Activated CD8-positive, alpha-beta T cell treated with anti-CD3 and anti-CD28 coated beads, Interleukin-2, amount 10 ng/mL, durations not matched to agents 7 days and 5 days (primary cell): ENCODE data around the gene WSCD2. TPM values are rescaled to one million over a fixed set of nuclear protein-coding genes. Genes with fewer than 3 reads are reported as not detected.

Source experiments
- ATAC-seq: fragments of 150-1000 bp; cut with Tn5 transposase; one replicate; pipeline ENCODE4 v1.10.0; 2021; ENCODE audit warnings: moderate library complexity
- CTCF ChIA-PET: fragments of 350-600 bp; sonication (Branson Sonifier 250); formaldehyde crosslinking; loops from one replicate; lab custom pipeline; 2021; ENCODE audit warnings: antibody characterized with exemption; lab: Charles Lee
- POLR2A ChIA-PET: fragments of 350-600 bp; sonication (Branson Sonifier 250); formaldehyde crosslinking; loops from one replicate; lab custom pipeline; 2021; ENCODE audit warnings: antibody characterized with exemption; lab: Charles Lee
- DNase-seq: peaks from one replicate; pipeline ENCODE4 v3.0.0-alpha.2; 2020
- H3K27ac Mint-ChIP-seq: one replicate; pipeline ENCODE4 v1.8.0; 2021; ENCODE audit warnings: mild to moderate bottlenecking, mixed read lengths
- H3K27me3 Mint-ChIP-seq: one replicate; pipeline ENCODE4 v1.8.0; 2021; ENCODE audit warnings: low read depth, mixed read lengths
- H3K36me3 Mint-ChIP-seq: one replicate; pipeline ENCODE4 v1.8.0; 2021; ENCODE audit warnings: low read depth, mixed read lengths
- H3K4me1 Mint-ChIP-seq: one replicate; pipeline ENCODE4 v1.8.0; 2021; ENCODE audit warnings: low read depth, mixed read lengths
- H3K4me3 Mint-ChIP-seq: one replicate; pipeline ENCODE4 v1.8.0; 2021; ENCODE audit warnings: mild to moderate bottlenecking, mixed read lengths
- H3K9me3 Mint-ChIP-seq: one replicate; pipeline ENCODE4 v1.8.0; 2022; ENCODE audit warnings: mixed read lengths; ENCODE audit not compliant: insufficient read depth
- total RNA-seq, 2 experiments: library from RNA; stranded (reverse); gene quantifications; one replicate each; pipeline ENCODE4 v1.2.3, GENCODE V29; 2021

The WSCD2 gene
- total RNA-seq, 2 experiments from 2014 or later, result not detected

GRCh38 chr12:108231909-108232434 lies 102.9 kb downstream of the WSCD2 start:
- Mint-ChIP-seq H3K27me3 (peaks cover 24% of the 10 kb centered on the region), H3K4me3 (no peak overlapping the region), H3K36me3 (no peaks in the 10 kb centered on the region), H3K9me3 (no peaks in the 10 kb centered on the region), H3K4me1 (no peaks in the 10 kb centered on the region), H3K27ac (no peak overlapping the region)
- ATAC-seq, result no peak
- DNase-seq, result no peak
- ChIA-PET CTCF (no interaction called here), POLR2A (no interaction called here)

- peaks cover 27% of the 10 kb centered on the region for H3K27me3 Mint-ChIP-seq
- ATAC-seq (no peak), DNase-seq (no peak)
- H3K27ac Mint-ChIP-seq, result no peak overlapping the region
- no peaks in the 10 kb centered on the region for H3K4me1 Mint-ChIP-seq
- CTCF ChIA-PET, result no interaction called here
- POLR2A ChIA-PET, result no interaction called here
- no peak overlapping the region for H3K4me3 Mint-ChIP-seq
- no peaks in the 10 kb centered on the region for H3K36me3 Mint-ChIP-seq
- H3K9me3 Mint-ChIP-seq, result no peaks in the 10 kb centered on the region
These were observed 103.5 kb downstream of the WSCD2 start for GRCh38 chr12:108232565-108232964.

GRCh38 chr12:108234158-108234557 lies 105.1 kb downstream of the WSCD2 start:
- H3K27me3 Mint-ChIP-seq, result peaks cover 25% of the 10 kb centered on the region
- no peaks in the 10 kb centered on the region for H3K4me1 Mint-ChIP-seq
- ATAC-seq (no peak), DNase-seq (no peak)
- no peaks in the 10 kb centered on the region for H3K36me3 Mint-ChIP-seq
- POLR2A ChIA-PET, result no interaction called here
- no peaks in the 10 kb centered on the region for H3K9me3 Mint-ChIP-seq
- no peak overlapping the region for H3K4me3 Mint-ChIP-seq
- no peak overlapping the region for H3K27ac Mint-ChIP-seq
- CTCF ChIA-PET, result interaction anchor here (0.6 to 1.3 kb wide), 3 partner anchors 223 to 278 kb away, joined by 3 to 6 read pairs (median 4); no protein-coding TSS in a partner anchor

GRCh38 chr12:108235197-108235984 lies 106.3 kb downstream of the WSCD2 start:
- no peaks in the 10 kb centered on the region for H3K36me3 Mint-ChIP-seq
- CTCF ChIA-PET, result no interaction called here
- POLR2A ChIA-PET, result no interaction called here

GRCh38 chr12:108235985-108236263 lies 106.8 kb downstream of the WSCD2 start:
- CTCF ChIA-PET, result no interaction called here
- H3K4me1 Mint-ChIP-seq, result peaks cover 2% of the 10 kb centered on the region
- no peaks in the 10 kb centered on the region for H3K9me3 Mint-ChIP-seq
- no peaks in the 10 kb centered on the region for H3K36me3 Mint-ChIP-seq
- peaks cover 18% of the 10 kb centered on the region for H3K27me3 Mint-ChIP-seq
- POLR2A ChIA-PET, result no interaction called here
- no peak overlapping the region for H3K27ac Mint-ChIP-seq
- ATAC-seq (no peak), DNase-seq (no peak)
- no peak overlapping the region for H3K4me3 Mint-ChIP-seq

More at GRCh38 chr12:108235197-108235984, 106.3 kb downstream of the WSCD2 start:
- ATAC-seq (no peak), DNase-seq (no peak)
- H3K27ac Mint-ChIP-seq, result no peak overlapping the region
- no peak overlapping the region for H3K4me3 Mint-ChIP-seq
- peaks cover 2% of the 10 kb centered on the region for H3K4me1 Mint-ChIP-seq
- H3K27me3 Mint-ChIP-seq, result peaks cover 21% of the 10 kb centered on the region
- no peaks in the 10 kb centered on the region for H3K9me3 Mint-ChIP-seq

- Mint-ChIP-seq H3K27ac (no peak overlapping the region), H3K27me3 (peaks cover 18% of the 10 kb centered on the region), H3K36me3 (no peaks in the 10 kb centered on the region), H3K9me3 (no peaks in the 10 kb centered on the region), H3K4me3 (no peak overlapping the region), H3K4me1 (peaks cover 2% of the 10 kb centered on the region)
- CTCF ChIA-PET, result no interaction called here
- ATAC-seq (no peak), DNase-seq (no peak)
- POLR2A ChIA-PET, result no interaction called here
These were observed 107.3 kb downstream of the WSCD2 start for GRCh38 chr12:108236366-108236765.

- no peak for DNase-seq
- ATAC-seq, result no peak
- Mint-ChIP-seq H3K9me3 (no peaks in the 10 kb centered on the region), H3K27ac (no peak overlapping the region), H3K4me3 (no peak overlapping the region), H3K36me3 (no peaks in the 10 kb centered on the region), H3K27me3 (peaks cover 16% of the 10 kb centered on the region), H3K4me1 (peaks cover 2% of the 10 kb centered on the region)
- ChIA-PET POLR2A (no interaction called here), CTCF (no interaction called here)
These were observed 108.2 kb downstream of the WSCD2 start for GRCh38 chr12:108237272-108237671.

GRCh38 chr12:108238474-108238873 lies 109.4 kb downstream of the WSCD2 start:
- DNase-seq, result no peak
- no peaks in the 10 kb centered on the region for H3K36me3 Mint-ChIP-seq
- H3K4me1 Mint-ChIP-seq, result peaks cover 2% of the 10 kb centered on the region
- no peak for ATAC-seq
- H3K9me3 Mint-ChIP-seq, result no peaks in the 10 kb centered on the region
- ChIA-PET POLR2A (no interaction called here), CTCF (interaction anchor here (1.1 kb wide), 1 partner anchor 63 kb away, joined by 3 read pairs; no protein-coding TSS in a partner anchor)
- H3K27ac Mint-ChIP-seq, result no peak overlapping the region
- H3K4me3 Mint-ChIP-seq, result no peak overlapping the region
- peaks cover 16% of the 10 kb centered on the region for H3K27me3 Mint-ChIP-seq

GRCh38 chr12:108239378-108239777 lies 110.3 kb downstream of the WSCD2 start:
- H3K4me1 Mint-ChIP-seq, result peaks cover 2% of the 10 kb centered on the region
- H3K9me3 Mint-ChIP-seq, result no peaks in the 10 kb centered on the region
- H3K36me3 Mint-ChIP-seq, result no peaks in the 10 kb centered on the region
- POLR2A ChIA-PET, result no interaction called here
- DNase-seq (no peak), ATAC-seq (no peak)
- H3K27ac Mint-ChIP-seq, result no peak overlapping the region
- no peak overlapping the region for H3K4me3 Mint-ChIP-seq
- peaks cover 16% of the 10 kb centered on the region for H3K27me3 Mint-ChIP-seq
- CTCF ChIA-PET, result interaction anchor here (1.1 kb wide), 1 partner anchor 62 kb away, joined by 3 read pairs; no protein-coding TSS in a partner anchor

- H3K4me3 Mint-ChIP-seq, result no peak overlapping the region
- H3K36me3 Mint-ChIP-seq, result no peaks in the 10 kb centered on the region
- ATAC-seq (no peak), DNase-seq (no peak)
- ChIA-PET POLR2A (no interaction called here), CTCF (no interaction called here)
- no peak overlapping the region for H3K27ac Mint-ChIP-seq
- H3K9me3 Mint-ChIP-seq, result no peaks in the 10 kb centered on the region
- peaks cover 16% of the 10 kb centered on the region for H3K27me3 Mint-ChIP-seq
- peaks cover 2% of the 10 kb centered on the region for H3K4me1 Mint-ChIP-seq
These were observed 111.1 kb downstream of the WSCD2 start for GRCh38 chr12:108240027-108240785.

- CTCF ChIA-PET, result no interaction called here
- no peaks in the 10 kb centered on the region for H3K9me3 Mint-ChIP-seq
- H3K27ac Mint-ChIP-seq, result no peak overlapping the region
- DNase-seq, result no peak
- peaks cover 13% of the 10 kb centered on the region for H3K27me3 Mint-ChIP-seq
- H3K4me1 Mint-ChIP-seq, result peaks cover 2% of the 10 kb centered on the region
- ATAC-seq, result no peak
- POLR2A ChIA-PET, result no interaction called here
- no peaks in the 10 kb centered on the region for H3K36me3 Mint-ChIP-seq
- H3K4me3 Mint-ChIP-seq, result no peak overlapping the region
These were observed 111.8 kb downstream of the WSCD2 start for GRCh38 chr12:108240928-108241327.
